ENCODE data around the gene C20orf204. TPM values are rescaled to one million over a fixed set of nuclear protein-coding genes. Genes with fewer than 3 reads are reported as not detected.

C20orf204 gene
- total and polyA plus RNA-seq, 2 donors (not counting 3 experiments of a cell fraction or from before 2014, with no cell fraction given), result 2.8 to 5.8 TPM

- no peaks in the 10 kb centered on the region for H3K9me3 ChIP-seq (replicated peaks; ENCODE audit: control insufficient read depth, insufficient read depth, low read length)
- peak overlapping the region; percentile 25 for H3K27ac ChIP-seq (ENCODE audit: insufficient read depth, low read depth, low read length)
- dilution Hi-C loops (cut with MboI; ENCODE audit: extremely low pct_ligation_motif_present, low sequenced_read_pairs), result no loop called here
- DNase-seq (ENCODE audit: low read depth, low spot score) (peak; percentile 96), FAIRE-seq (no peak)
- TF ChIP-seq JUN (IDR thresholded peaks at IDR 0.05; ENCODE audit: borderline replicate concordance, insufficient read depth, insufficient read length, low read depth), result no peak
- TF ChIP-seq POLR2AphosphoS5 (IDR thresholded peaks at IDR 0.05; ENCODE audit: insufficient read depth, low read depth, low read length), result peak; percentile 78
- TF ChIP-seq CTCF (IDR thresholded peaks at IDR 0.05; ENCODE audit: extremely low read depth in 1 of 2, insufficient read depth in 1 of 2, low read depth in 1 of 2, low read length in 2 of 2), result peak; percentile 55 to 85
- no peaks in the 10 kb centered on the region for H3K9me1 ChIP-seq (replicated peaks; ENCODE audit: control insufficient read depth, extremely low read depth, insufficient read depth, low read length)
- POLR2A ChIA-PET, result interaction anchor here (0.6 to 2.3 kb wide), 8 partner anchors 10 to 45 kb away, joined by 3 to 21 read pairs (median 6); partner anchors contain the start of genes SOX18 and TCEA2
- H3K79me2 ChIP-seq (ENCODE audit: control insufficient read depth, insufficient read depth, low read length), result no peaks in the 10 kb centered on the region
- peaks cover 42% of the 10 kb centered on the region for H3K4me1 ChIP-seq (ENCODE audit: control insufficient read depth, extremely low read depth, insufficient read depth, low read length)
- H3K4me3 ChIP-seq (replicated peaks in 1 of 3; ENCODE audit: insufficient read depth in 1 of 3, low read depth in 1 of 3, low read length in 3 of 3), result peak overlapping the region in 2 of 3 experiments; percentile 46 to 65
- peak overlapping the region; percentile 48 for H3K4me2 ChIP-seq (ENCODE audit: insufficient read depth, low read length)
- H3K9ac ChIP-seq (replicated peaks; ENCODE audit: extremely low read depth, insufficient read depth, low read length), result peak overlapping the region; percentile 51
- peak overlapping the region; percentile 43 for H2AFZ ChIP-seq (ENCODE audit: low read depth, low read length)
- no peaks in the 10 kb centered on the region for H3K36me3 ChIP-seq (ENCODE audit: control insufficient read depth in 2 of 2, extremely low read depth in 1 of 2, insufficient read depth in 2 of 2, low read length in 2 of 2)
- CTCF ChIA-PET, result interaction anchor here (0.6 to 7.5 kb wide), 30 partner anchors 8 to 1597 kb away, joined by 3 to 412 read pairs (median 5); partner anchors contain the start of genes LKAAEAR1, OPRL1, PRPF6 and PTK6
- BruUV-seq (replicated peaks), result TSS peak; percentile 6
- no peaks in the 10 kb centered on the region for H4K20me1 ChIP-seq (replicated peaks; ENCODE audit: control insufficient read depth, extremely low read depth, insufficient read depth, low read length)
- intact Hi-C loops (cut with micrococcal nuclease), result loop anchor here (1.0 kb wide), 5 partner anchors 9 to 82 kb away; partner anchors contain the start of gene PRPF6
- H3K27me3 ChIP-seq (ENCODE audit: control insufficient read depth in 2 of 2, insufficient read depth in 2 of 2, low read length in 2 of 2), result no peaks in the 10 kb centered on the region
These were observed 2.7 kb downstream of the C20orf204 start for GRCh38 chr20:64038565-64039292.

All from endothelial cell of umbilical vein (primary cell).